Suprapubic skin (tissue), 3 donors: Measurements from ENCODE around the gene CHN1.

ENCODE experiments used
- EP300 ChIP-seq: sonication (generic); formaldehyde crosslinking; IDR thresholded peaks from one replicate; pipeline ENCODE4 v1.6.1; 2017; ENCODE audit warnings: antibody characterized with exemption
- POLR2A ChIP-seq, 2 donors: fragments of 450-650 bp; IDR thresholded peaks; one replicate each; pipeline ENCODE4 v1.6.1; 2017; ENCODE audit warnings: antibody characterized with exemption in 2 of 2, mild to moderate bottlenecking in 2 of 2, moderate library complexity in 2 of 2
- TF ChIP-seq, protein P1 (sequence below), 2 donors: fragments of 200-600 bp in 1 of 2; fragments of 450-650 bp in 1 of 2; sonication (generic) in 1 of 2; IDR thresholded peaks; one replicate each; pipeline ENCODE4 v1.5.1; 2016 to 2019; ENCODE audit warnings: antibody characterized with exemption in 2 of 2, mild to moderate bottlenecking in 1 of 2, moderate library complexity in 1 of 2

GRCh38 chr2:175022923-175023322 is 17.7 kb upstream of the CHN1 start:
- TF ChIP-seq, protein P1, sequence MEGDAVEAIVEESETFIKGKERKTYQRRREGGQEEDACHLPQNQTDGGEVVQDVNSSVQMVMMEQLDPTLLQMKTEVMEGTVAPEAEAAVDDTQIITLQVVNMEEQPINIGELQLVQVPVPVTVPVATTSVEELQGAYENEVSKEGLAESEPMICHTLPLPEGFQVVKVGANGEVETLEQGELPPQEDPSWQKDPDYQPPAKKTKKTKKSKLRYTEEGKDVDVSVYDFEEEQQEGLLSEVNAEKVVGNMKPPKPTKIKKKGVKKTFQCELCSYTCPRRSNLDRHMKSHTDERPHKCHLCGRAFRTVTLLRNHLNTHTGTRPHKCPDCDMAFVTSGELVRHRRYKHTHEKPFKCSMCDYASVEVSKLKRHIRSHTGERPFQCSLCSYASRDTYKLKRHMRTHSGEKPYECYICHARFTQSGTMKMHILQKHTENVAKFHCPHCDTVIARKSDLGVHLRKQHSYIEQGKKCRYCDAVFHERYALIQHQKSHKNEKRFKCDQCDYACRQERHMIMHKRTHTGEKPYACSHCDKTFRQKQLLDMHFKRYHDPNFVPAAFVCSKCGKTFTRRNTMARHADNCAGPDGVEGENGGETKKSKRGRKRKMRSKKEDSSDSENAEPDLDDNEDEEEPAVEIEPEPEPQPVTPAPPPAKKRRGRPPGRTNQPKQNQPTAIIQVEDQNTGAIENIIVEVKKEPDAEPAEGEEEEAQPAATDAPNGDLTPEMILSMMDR (IDR thresholded peaks at IDR 0.05): no peak
- TF ChIP-seq EP300: no peak
- TF ChIP-seq POLR2A (IDR thresholded peaks at IDR 0.05): no peak
